ENCODE measurements around the gene DMXL1. TPM values are rescaled to one million over a fixed set of nuclear protein-coding genes. Genes with fewer than 3 reads are reported as not detected.
"Not testable (repeated sequence)": the region's sequence is repeated elsewhere in the genome, so short reads cannot be mapped to it uniquely, and the experiment has no call there.

DMXL1 gene
- total RNA-seq, 1 experiment from 2014 or later, result 21.5 TPM

GRCh38 chr5:119129770-119130169, 58.9 kb downstream of the DMXL1 start:
- DNase-seq (ENCODE audit: low read depth), result no peak

- no peak for DNase-seq (ENCODE audit: low read depth)
Measured at GRCh38 chr5:119131530-119132304, 60.8 kb downstream of the DMXL1 start.

GRCh38 chr5:119135743-119136142, 64.9 kb downstream of the DMXL1 start:
- DNase-seq (ENCODE audit: low read depth), result not testable (repeated sequence)

GRCh38 chr5:119136666-119137318, 65.9 kb downstream of the DMXL1 start:
- DNase-seq (ENCODE audit: low read depth), result no peak

GRCh38 chr5:119153629-119154028, 82.7 kb downstream of the DMXL1 start:
- DNase-seq (ENCODE audit: low read depth), result no peak

- DNase-seq (ENCODE audit: low read depth), result no peak
Measured at GRCh38 chr5:119158144-119158543, 87.3 kb downstream of the DMXL1 start.

GRCh38 chr5:119161430-119161829, 90.5 kb downstream of the DMXL1 start:
- DNase-seq (ENCODE audit: low read depth), result no peak

GRCh38 chr5:119166026-119166425, 95.1 kb downstream of the DMXL1 start:
- DNase-seq (ENCODE audit: low read depth), result peak; percentile 6

- no peak for DNase-seq (ENCODE audit: low read depth)
Measured at GRCh38 chr5:119168401-119168800, 97.5 kb downstream of the DMXL1 start.

- no peak for DNase-seq (ENCODE audit: low read depth)
Measured at GRCh38 chr5:119171686-119172085, 100.8 kb downstream of the DMXL1 start.

GRCh38 chr5:119174578-119175163, 103.8 kb downstream of the DMXL1 start:
- no peak for DNase-seq (ENCODE audit: low read depth)

GRCh38 chr5:119176785-119177184, 105.9 kb downstream of the DMXL1 start:
- no peak for DNase-seq (ENCODE audit: low read depth)

GRCh38 chr5:119177226-119177625, 106.3 kb downstream of the DMXL1 start:
- no peak for DNase-seq (ENCODE audit: low read depth)

- DNase-seq (ENCODE audit: low read depth), result no peak
Measured at GRCh38 chr5:119178435-119178834, 107.5 kb downstream of the DMXL1 start.

- DNase-seq (ENCODE audit: low read depth), result peak; percentile 15
Measured at GRCh38 chr5:119179857-119180641, 109.2 kb downstream of the DMXL1 start.

GRCh38 chr5:119185512-119185911, 114.6 kb downstream of the DMXL1 start:
- not testable (repeated sequence) for DNase-seq (ENCODE audit: low read depth)

GRCh38 chr5:119187776-119188529, 117.1 kb downstream of the DMXL1 start:
- no peak for DNase-seq (ENCODE audit: low read depth)

GRCh38 chr5:119190470-119191095, 119.7 kb downstream of the DMXL1 start:
- no peak for DNase-seq (ENCODE audit: low read depth)

GRCh38 chr5:119191944-119192343, 121.1 kb downstream of the DMXL1 start:
- DNase-seq (ENCODE audit: low read depth), result no peak

GRCh38 chr5:119200795-119201194, 129.9 kb downstream of the DMXL1 start:
- DNase-seq (ENCODE audit: low read depth), result no peak

- no peak for DNase-seq (ENCODE audit: low read depth)
Measured at GRCh38 chr5:119207105-119207504, 136.2 kb downstream of the DMXL1 start.
